Fibroblast of skin of left quadriceps (primary cell): Measurements from ENCODE around the gene TRPV5.

Source experiments
- DNase-seq, 2 experiments: peaks; one replicate each; pipeline ENCODE4 v3.0.0-alpha.2; 2013; ENCODE audit warnings: low read depth in 2 of 2

The TRPV5 gene

GRCh38 chr7:142870566-142871259 is 62.8 kb downstream of the TRPV5 start:
- DNase-seq = no peak

DNA sequence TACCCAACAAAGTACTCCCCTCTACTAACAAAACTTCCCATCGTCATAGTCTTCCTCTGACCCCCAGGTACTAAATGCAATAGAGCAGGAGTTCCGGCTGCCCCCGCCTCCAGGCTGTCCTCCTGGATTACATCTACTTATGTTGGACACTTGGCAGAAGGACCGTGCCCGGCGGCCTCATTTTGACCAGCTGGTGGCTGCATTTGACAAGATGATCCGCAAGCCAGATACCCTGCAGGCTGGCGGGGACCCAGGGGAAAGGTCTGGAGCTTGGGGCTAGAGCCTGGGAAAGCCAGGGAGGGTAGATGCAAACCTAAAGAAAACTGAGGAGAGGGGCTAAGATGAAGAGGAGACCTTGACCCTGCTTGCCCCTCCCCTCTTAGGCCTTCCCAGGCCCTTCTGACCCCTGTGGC is 63.4 kb downstream of the TRPV5 start:
- DNase-seq = no peak

DNA sequence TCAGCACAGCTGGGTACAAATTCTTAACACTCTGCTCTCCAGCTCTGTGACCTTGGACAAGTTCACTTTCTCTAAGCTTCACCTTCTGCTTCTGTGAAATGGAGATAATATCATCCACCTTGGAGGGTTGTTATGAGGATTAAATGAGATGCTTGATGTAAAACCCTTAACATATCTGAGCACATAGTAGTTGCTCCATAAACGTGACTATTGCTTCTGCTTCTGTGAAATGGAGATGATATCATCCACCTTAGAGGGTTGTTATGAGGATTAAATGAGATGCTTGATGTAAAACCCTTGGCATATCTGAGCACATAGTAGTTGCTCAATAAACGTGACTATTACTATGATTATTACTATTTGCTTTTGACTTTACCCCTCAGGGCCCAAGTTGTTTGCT is 64.1 kb downstream of the TRPV5 start:
- no peak for DNase-seq

DNA sequence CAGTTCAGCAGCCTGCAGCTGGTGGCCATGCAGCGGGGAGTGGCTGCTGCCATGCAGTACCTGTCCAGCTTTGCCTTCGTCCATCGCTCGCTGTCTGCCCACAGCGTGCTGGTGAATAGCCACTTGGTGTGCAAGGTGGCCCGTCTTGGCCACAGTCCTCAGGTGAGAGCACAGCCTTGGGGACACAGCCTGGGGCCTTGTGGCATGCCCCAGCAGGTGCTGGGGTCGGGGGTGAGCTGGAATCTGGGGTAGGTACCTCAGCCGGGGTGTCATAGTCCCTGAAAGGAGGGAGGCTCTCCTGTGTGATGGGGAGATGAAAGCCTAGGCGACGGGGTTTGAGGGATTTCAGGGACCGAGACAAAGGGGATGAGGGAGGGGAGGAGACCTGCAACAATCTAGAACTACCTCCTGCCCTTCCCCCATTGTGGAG is 64.5 kb downstream of the TRPV5 start:
- DNase-seq = no peak

DNA sequence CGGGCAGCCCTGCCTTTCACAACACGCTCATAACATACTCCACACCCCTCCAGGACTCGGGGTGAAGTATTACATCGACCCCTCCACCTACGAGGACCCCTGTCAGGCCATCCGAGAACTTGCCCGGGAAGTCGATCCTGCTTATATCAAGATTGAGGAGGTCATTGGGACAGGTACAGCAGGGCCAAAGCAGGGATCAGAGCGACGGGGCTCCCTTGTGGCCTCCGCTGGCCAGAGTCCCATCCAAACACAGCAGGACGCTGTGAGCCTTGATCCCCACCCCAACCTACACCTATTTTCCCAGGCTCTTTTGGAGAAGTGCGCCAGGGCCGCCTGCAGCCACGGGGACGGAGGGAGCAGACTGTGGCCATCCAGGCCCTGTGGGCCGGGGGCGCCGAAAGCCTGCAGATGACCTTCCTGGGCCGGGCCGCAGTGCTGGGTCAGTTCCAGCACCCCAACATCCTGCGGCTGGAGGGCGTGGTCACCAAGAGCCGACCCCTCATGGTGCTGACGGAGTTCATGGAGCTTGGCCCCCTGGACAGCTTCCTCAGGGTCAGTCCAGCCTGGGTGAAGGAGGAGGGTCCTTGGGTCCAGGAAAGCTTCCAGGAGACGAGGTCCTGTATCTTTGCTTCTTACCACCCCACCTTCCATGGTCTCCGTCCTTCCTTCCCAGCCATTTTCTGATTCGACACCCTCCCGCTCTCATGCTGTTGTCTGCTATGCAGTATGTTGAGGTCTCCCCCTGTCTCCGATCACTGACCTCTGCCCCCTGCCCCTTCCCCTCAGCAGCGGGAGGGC is 65.2 kb downstream of the TRPV5 start:
- no peak for DNase-seq

- DNase-seq = no peak
Measured at GRCh38 chr7:142867398-142868187, 66.0 kb downstream of the TRPV5 start.

DNA sequence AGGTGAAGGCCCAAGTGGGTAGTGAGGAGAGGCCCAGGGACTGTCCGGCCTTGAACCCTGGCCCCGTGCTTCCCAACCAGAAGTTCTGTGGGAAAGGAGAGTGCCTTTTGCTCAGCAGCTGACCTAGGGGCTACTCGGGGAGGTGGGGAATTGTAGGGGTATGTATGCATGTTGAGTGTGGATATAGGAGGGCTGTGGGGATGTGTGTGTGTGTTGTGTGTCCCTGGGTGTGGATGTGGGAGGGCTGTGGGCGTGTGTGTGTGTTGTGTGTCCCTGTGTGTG is 66.5 kb downstream of the TRPV5 start:
- DNase-seq = no peak

DNA sequence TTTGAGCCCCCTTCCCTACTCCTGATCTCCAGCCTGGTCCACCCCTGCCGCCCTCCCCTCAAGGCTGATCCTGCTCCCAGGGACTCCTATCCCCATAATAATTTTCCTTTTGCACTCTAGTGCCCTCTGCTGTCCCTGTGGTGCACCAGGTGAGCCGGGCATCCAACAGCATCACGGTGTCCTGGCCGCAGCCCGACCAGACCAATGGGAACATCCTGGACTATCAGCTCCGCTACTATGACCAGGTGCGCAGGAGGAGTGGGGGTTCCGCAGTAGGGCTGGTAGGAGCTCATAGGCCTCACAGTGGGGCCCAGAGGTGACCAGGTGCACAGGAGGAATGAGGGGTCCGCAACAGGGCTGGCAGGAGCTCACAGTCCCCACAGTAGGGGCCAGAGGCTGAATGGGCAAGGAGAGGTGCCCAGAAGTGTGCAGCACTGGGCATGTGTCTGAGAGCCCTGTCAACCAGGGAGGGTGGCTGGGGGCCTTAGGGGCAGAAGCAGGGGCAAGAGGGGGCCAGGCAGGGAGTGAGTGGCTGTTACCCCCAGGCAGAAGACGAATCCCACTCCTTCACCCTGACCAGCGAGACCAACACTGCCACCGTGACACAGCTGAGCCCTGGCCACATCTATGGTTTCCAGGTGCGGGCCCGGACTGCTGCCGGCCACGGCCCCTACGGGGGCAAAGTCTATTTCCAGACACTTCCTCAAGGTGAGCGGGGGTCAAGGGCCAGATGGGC is 67.0 kb downstream of the TRPV5 start:
- DNase-seq = no peak

GRCh38 chr7:142865766-142866165 is 67.8 kb downstream of the TRPV5 start:
- DNase-seq = no peak

- no peak for DNase-seq
Measured at GRCh38 chr7:142864980-142865747, 68.4 kb downstream of the TRPV5 start.

GRCh38 chr7:142863891-142864685 is 69.5 kb downstream of the TRPV5 start:
- DNase-seq = no peak

- DNase-seq = no peak
Measured at GRCh38 chr7:142862786-142863400, 70.7 kb downstream of the TRPV5 start.

- DNase-seq = no peak
Measured at GRCh38 chr7:142862351-142862750, 71.2 kb downstream of the TRPV5 start.

DNA sequence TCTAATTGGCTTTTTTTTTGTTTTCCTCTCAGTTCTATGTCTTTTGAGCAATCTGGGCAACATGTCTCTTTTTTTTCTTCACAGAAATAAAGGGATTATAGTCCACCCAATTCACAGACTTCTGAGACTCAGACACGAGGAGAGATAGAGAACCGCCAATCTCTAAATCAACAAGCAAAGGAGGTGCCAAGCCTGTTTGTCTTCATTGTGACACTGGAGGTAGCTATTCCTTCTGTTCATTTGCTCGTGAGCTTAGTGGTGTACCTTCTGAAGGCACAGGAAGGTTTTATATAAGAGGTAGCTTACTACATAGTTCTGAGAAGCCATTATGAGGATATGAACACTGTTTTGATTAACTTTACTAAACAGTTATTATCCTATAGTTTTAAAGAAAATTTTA is 72.6 kb downstream of the TRPV5 start:
- DNase-seq = no peak

DNA sequence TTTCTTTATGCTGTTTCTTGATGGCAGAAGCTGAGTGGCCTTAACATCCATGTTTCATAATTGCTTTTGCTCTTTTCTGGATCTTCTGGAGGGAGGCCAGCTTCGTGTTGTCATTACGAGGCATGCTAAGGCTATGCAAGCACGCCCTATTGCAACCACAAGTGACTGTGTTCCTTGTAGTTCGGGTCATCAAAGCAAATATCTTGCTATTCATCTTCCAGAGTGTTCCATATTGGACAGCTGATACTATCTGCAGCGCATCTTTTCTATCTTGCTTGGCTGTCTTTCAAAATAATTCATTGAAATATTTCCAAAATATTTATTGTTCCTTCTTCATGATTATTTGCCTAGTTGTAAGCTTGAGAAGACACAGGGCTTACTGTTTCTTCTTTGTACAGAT is 73.7 kb downstream of the TRPV5 start:
- DNase-seq = no peak

GRCh38 chr7:142859411-142859810 is 74.1 kb downstream of the TRPV5 start:
- DNase-seq = no peak
